Mammary epithelial cell (primary cell): ENCODE results near the gene INPPL1.

ENCODE experiments used
- CTCF ChIP-seq, 2 donors: IDR thresholded peaks in 1 of 2; conservative IDR thresholded peaks in 1 of 2; 2 replicates each; pipeline ENCODE4 v1.5.1; 2011 to 2012; ENCODE audit warnings: inconsistent platforms in 2 of 2, low read length in 2 of 2, mild to moderate bottlenecking in 2 of 2, control low read depth in 1 of 2, low read depth in 1 of 2; ENCODE audit not compliant: insufficient read depth in 1 of 2; ENCODE audit errors: extremely low read depth in 1 of 2
- EZH2 ChIP-seq: IDR thresholded peaks from 2 replicates; pipeline ENCODE4 v1.6.1; 2012; ENCODE audit warnings: low read length, inconsistent platforms, borderline replicate concordance

DNA sequence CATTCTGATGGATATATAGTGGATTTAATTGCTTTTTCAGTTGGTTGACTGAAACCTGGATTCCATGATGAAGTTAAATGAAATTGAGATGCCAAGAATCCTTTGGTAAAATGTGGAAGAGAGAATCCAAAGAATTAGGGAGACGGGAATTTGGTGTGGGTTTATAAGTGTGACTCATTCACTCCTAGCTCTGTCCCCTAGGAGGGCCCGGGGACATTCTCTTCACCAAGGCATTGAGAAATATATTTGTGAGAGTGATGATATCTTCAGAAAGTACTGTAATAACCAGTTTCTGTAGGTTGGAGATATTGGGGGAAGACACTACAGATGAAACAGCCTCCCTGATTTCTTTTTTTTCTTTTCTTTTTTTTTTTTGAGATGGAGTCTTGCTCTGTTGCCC, 33.0 kb downstream of the INPPL1 start:
- no peak for TF ChIP-seq CTCF (conservative IDR thresholded peaks at IDR 0.05 in 1 of 2, IDR thresholded peaks at IDR 0.05 in 1 of 2; ENCODE audit: extremely low read depth in 1 of 2, insufficient read depth in 1 of 2, low read depth in 1 of 2, low read length in 2 of 2)
- no peak for TF ChIP-seq EZH2
